ENCODE data around the gene SLC5A10.
"Not testable (repeated sequence)": the region's sequence is repeated elsewhere in the genome, so short reads cannot be mapped to it uniquely, and the experiment has no call there.

The SLC5A10 gene

DNA sequence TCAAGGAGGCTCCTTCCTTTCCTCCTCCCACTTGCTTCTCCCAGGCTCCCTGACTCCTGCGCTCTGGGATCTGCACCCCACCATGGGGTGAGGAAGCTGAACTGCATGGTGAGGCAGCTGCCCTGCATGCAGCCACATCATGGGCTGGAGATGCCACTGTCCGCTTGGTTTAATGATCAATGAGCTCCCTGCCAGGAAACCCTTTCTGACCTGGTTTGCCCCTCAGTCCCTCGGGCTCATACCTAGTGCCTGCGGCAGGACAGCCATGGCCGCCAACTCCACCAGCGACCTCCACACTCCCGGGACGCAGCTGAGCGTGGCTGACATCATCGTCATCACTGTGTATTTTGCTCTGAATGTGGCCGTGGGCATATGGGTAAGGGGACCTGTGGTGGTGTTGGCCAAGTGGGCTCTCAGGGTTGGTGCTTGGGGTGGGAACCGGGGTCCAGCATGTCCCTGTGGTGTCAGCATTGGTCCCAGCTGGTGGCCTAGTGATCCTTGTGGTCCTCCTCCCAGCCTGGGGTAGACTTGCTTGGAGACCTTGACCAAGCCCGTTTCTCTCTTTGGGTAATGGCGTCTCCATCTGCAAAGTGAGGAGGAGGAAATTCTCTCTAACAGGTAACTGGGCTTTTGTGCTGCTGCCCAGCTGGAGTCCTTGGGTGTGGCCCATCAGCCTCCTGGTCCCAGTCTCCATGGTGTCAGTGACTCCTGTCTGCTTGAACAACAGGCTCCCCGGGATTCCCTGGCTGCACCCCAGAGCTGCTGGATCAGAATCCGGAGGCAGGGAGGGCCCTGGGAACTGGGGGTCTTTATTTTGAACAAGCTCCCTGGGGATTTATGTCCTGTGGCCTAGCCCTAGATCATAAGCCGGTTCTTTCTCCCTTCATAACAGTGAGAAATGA lies at the start of gene SLC5A10:
TSS of gene SLC5A10 (plus strand) at position 225 of the 902 bp plus-strand sequence. CDS start at position 266, 41 bp downstream.
- DNase-seq (ENCODE audit: low read depth) = no peak

DNA sequence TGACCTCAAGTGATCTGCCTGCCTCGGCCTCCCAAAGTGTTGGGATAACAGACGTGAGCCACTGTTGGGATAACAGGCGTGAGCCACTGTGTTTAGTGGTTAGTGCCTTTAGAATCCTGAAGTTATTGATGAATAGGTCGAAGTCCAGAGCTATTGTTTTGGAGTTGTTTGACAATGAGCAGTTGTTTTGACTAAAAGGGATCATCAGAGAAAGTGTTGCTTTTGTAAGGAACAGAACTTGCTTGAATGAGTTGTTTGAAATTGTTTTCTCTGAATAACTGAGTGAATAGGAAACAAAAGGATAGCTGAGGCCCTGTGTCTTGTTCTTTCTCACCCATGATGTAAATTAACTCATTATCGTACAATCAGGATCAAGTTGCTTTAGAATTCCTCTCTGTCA lies 47.5 kb upstream of the SLC5A10 start:
- no peak for DNase-seq (ENCODE audit: low read depth)

DNA sequence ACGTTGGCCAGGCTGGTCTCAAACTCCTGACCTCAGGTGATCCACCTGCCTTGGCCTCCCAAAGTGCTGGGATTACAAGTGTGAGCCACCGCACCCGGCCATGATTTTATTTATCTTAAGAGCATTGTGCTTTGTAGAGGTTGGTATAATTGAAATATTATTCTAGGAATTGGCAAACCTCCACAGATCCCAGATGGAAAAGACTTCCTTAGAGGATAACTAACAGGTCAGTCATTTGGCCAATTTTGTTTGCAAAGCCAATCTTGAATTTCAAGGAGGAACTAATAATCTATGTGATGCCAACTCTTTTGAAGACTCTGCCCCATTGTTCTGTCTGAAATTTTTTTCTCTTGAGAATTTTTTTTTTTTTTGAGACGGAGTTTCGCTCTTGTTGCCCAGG lies 46.7 kb upstream of the SLC5A10 start:
- DNase-seq (ENCODE audit: low read depth) = no peak

DNA sequence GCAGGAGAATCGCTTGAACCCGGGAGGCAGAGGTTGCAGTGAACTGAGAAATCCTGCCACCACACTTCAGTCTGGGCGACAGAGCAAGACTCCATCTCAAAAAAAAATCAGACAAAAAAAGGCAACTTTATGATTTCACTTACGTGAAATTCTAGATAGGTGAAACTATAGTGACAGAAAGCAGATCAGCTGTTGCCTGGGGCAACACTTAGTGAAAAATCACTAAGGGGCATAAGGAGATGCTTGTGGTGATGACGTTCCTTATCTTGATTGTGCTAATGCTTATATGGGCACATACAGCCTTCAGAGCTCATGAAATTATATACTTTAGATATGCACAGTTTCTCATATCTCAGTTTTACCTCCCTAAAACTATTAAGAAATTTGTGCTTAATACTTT lies 41.6 kb upstream of the SLC5A10 start:
- no peak for DNase-seq (ENCODE audit: low read depth)

DNA sequence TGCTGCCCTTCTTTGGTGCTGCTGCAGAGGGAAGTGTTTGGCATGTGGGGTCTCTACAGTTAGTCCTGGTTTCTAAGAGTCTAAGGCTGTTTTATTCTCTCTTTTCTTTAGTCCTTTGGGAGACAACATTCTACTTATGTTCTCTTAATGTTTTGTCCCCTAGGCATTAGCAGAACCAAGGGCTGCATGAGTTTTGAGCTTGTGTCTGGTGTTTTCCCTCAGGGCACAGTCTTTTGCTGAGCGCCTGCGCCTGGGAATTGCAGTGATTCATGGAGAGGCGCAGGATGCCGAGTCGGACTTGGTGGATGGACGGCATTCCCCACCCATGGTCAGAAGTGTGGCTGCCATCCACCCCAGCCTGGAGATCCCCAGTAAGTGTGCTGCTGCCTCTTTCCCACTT lies 41.1 kb upstream of the SLC5A10 start:
- DNase-seq (ENCODE audit: low read depth) = no peak

DNA sequence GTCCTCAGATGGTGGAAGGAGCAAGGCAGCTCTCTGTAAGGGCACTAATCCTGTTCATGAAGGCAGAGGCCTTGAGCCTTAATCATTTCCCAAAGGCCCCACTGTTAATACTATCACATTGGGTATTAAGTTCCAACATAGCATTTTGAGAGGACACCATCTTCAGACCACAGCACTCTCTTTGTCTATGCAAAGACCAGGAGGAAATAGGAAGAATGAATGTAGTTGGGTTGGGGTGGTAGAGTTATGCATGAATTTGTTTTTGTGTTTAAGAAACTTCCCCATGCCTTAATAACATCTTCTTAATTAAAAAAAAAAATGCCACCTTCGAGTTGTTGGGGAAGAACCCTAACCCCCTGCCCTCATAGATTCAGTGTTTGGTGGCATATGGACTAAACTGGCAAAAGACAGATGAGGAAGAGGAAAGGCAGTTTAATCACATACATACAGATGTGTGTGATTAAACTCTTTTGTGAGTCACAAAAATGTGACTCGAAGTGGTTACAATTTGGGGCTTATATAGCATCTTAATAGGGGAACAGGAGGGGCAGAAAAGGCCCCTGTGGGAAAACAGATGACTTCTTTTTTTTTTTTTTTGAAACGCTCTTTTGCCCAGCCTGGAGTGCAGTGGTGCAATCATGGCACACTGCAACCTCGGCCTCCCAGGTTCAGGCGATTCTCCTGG lies 35.0 kb upstream of the SLC5A10 start:
- DNase-seq (ENCODE audit: low read depth) = peak; percentile 37

DNA sequence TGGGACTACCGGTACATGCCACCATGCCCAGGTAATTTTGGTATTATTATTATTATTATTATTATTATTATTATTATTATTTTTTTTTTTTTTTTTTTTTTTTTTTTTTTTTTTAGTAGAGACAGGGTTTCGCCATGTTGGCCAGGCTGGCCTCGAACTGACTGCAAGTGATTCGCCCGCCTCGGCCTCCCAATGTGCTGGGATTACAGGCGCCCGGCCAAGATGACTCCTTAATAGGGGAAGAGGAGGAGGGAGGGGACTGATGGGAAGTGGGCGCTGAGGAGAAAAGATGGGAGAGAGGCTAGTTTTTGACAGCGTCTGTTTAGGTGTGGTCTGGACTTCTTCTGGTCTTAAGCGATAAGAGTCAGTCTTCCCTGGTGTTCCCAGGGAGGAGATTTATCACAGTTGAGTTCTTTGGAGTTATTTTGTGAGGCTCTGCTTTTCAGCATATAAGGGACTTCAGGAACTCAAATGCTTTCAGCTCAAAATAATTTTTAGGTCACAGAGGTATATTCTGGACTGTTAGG lies 34.4 kb upstream of the SLC5A10 start:
- no peak for DNase-seq (ENCODE audit: low read depth)

DNA sequence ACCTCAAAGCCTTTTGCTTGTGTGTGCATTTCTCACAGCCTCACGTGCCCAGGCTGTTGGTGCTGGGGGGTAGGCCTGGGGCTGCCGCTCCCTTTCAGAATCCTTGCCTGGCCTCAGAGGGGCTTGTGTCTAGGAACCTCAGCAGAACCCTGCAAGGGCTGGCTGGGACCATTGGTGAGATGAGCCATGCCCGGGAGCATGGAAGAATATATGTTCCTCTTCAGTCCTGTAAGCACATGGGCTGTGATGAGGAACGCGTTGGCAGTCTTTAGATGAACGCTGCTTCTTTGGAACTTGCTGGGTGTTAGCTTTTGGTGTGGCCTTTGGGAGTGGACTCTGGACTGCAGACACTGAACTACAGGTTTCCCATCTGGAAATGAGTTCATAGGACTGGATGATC lies 32.0 kb upstream of the SLC5A10 start:
- DNase-seq (ENCODE audit: low read depth) = no peak

DNA sequence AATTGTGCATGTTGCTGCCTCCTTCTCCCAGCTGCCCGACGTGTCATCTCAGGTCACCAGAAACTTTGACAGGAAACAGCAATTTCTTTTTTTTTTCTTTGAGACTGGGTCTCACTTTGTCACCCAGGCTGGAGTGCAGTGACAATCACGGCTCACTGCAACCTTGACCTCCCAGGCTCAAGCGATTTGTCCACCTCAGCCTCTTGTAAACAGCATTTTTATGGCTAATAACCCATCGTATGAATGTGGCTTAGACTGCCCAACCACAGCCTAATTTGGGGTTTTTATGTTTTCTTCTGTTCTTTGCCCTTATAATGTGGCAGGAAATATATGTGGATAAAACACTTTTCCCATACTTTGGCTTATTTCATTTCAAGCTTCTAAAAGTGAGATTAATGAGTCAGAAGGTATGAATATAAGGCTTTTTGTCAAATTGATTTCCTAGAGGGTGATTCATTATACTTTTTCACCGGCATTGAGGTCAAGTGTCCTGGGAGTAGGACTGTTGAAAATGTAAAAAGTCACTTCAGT lies 31.0 kb upstream of the SLC5A10 start:
- no peak for DNase-seq (ENCODE audit: low read depth)

DNA sequence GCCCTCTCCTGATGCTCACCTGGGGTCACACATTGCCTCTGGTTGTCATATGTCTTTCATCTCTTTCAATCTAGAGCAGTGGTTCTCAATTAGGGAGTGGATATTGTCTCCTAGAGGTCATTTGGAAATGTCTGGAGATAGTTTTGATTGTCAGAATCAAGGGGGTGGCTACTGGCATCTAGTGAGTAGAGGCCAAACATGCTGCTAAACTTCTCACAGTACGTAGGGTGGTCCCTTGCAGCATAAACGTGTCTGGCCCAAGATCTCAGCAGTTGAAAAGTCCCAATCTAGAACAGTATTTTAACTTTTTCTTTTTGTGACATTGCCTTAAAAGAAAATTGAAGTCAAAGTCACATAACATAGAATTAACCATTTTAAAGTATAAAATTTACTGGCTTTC lies 30.5 kb upstream of the SLC5A10 start:
- no peak for DNase-seq (ENCODE audit: low read depth)

DNA sequence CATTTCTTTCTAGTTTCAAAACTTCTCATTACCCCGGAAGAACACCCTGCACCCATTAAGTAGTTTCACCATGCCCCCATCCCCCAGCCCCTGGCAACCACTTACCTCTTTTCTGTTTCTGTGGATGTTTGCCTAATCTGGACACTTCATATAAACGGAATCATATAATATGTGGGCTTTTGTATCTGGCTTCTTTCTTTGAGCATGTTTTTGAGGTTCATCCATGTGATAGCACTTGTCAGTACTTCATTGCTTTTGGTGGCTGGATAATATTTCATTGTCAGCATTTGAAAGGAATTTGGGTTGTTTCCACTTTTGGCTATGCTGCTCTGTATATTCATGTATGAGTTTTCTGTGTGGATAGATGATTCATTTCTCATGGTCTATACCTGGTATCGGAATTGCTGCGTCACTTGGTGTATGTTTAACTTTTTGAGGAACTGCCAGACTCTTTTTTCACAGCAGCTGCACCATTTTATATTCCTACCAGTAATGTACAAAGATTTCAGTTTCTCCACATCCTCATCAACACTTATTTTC lies 30.0 kb upstream of the SLC5A10 start:
- no peak for DNase-seq (ENCODE audit: low read depth)

DNA sequence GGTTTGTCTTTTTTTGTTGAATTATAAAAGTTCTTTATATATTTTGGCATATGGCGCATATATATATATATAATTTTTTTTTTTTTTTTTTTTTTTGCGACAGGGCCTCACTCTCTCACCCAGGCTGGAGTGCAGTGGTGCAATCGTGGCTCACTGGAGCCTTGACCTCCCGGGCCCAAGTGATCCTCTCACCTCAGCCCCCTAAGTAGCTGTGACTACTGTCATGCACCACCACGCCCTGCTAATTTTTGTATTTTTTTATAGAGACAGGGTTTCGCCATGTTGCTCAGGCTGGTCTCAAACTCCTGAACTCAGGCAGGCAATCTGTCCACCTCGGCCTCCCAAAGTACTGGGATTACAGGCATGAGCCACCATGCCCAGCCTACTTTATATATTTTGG lies 29.4 kb upstream of the SLC5A10 start:
- not testable (repeated sequence) for DNase-seq (ENCODE audit: low read depth)

DNA sequence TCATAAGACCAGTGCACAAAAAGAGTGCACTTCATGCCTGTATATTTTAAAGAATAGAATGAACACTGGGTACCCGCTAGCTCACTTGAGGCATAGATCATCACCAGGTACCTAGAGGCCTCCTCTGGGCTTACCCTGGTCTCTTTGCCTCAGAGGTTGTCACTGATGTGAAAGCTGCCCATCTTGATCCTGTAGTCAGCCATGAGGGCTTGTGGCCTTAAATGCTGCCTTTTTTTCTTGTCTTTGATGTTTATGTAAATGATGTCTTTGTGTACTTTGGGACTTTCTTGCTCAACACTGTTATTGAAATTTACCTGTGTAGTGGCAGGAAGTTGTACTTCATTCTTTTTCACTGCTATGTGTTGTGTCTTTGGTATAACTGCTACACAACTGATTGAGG lies 26.8 kb upstream of the SLC5A10 start:
- no peak for DNase-seq (ENCODE audit: low read depth)

DNA sequence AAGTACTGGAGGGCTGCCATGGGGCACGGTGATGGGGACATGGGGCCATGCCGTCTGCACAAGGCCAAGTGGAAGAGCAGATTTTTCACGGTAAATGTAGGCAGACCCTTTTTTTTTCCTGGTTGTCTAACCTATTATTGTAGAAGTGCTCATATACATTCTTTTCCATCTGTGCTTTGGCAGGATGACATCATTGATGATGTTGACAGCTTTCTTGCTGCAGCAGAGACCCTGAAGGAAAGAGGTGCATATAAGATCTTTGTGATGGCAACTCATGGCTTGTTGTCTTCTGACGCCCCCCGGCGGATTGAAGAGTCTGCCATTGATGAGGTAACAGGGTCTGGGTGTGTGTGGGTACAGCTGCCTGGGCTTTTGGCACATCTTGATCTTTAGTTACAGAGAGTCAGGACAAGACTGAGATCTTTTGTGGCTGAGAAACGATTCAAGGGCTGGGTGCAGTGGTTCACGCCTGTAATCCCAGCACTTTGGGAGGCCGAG lies 23.3 kb upstream of the SLC5A10 start:
- DNase-seq (ENCODE audit: low read depth) = no peak

DNA sequence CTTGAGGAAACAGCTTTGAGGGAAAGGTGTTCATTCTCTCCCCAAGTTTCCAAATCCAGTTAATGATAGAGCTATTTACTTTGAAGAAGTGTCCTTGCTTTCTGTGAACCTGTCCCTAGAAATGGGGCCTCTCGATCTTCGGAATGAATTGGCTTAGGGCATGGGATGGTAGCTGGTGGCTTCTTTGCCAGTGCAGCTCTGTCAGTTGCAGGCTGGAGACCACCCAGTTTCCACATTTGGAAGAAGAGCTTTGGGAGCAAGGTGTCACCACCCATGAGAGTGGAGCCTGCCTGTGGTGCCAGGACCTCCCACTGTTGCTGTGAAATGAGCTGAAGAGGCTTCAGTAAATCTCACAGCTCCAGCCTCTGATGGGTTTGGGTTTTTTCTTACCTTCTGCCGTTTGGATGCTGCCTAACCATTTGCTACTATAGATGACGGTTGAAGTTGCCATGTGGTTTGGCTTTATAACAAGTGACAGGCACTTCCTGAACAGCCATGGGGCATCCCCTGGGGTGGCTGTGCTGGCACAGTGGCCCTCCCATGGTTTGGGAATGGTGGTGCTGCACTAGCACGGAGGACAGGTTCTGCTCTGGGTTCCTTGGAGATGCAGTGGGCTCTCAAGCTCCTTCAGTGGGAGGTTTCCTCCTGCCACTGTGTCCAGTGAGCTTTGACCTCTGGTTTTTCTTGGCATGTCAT lies 19.5 kb upstream of the SLC5A10 start:
- no peak for DNase-seq (ENCODE audit: low read depth)

DNA sequence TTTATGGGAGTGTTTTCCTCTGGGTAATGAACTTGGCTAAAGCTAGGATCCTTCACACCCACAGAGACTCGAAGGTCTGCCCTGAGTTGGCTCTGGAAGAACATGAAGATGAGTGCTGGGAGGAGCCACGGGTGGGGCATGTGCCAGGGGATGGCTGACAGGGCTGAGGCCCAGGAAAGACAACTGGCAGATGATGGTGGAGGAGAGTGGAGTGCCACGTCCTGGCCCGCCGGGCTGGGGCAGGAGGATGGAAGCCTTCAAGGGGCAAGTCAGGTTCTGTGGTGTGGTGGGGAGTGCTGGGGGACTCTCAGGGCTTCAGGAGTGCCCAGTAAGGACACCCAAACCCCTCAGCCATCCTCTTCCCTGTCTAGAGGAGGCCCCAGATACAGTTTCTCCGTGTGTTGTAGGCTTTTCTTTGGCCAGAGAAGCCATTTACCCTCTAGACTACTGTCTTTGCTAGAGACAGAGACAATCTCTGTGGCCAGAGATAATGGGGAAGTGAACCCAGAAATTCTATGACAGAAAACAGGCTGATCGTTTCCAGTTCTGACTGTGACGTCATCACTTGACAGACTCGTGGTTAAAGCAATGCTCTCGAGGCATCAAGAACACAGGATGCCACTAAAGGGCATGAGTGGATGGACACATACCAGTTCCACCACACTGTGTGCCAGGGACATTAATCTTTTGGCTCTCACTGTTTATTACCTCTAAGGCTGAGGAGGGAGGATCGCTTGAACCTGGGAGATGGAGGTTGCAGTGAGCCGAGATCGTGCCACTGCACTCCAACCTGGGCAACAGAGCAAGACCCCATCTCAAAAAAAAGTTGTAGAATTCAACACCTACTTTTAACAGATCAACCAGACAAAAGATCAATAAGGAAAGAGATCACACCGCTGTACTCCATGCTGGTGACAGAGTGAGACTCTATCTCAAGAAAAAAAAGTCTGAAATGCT lies 18.6 kb upstream of the SLC5A10 start:
- DNase-seq (ENCODE audit: low read depth) = no peak

DNA sequence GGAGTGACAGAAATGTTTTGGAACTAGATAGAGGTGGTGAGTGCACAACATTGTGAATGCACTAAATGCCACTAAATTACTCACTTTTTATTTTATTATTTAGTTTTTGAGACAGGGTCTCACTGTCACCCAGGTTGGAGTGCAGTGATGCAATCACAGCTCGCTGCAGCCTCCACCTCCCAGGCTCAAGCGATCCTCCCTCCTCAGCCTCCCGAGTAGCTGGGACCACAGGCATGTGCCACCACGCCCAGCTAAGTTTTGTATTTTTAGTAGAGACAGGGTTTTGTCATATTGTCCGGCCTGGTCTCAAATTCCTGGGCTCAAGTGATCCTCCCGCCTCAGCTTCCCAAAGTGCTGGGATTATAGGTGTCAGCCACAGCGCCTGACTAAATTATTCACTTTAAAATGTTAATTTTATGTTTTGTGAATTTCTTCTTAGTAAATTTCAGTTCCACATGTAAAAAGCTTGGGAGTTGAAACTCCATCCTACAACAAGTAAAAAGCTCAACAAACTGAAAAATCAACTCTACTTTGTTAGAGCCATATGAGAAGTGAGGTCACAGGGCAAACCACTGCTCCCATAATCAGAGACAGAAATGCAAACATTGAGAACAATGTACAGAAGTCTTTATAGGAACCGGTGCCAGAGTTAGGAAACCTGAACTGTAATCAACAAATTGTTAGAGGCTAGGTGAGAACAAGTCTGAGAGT lies 13.8 kb upstream of the SLC5A10 start:
- no peak for DNase-seq (ENCODE audit: low read depth)

DNA sequence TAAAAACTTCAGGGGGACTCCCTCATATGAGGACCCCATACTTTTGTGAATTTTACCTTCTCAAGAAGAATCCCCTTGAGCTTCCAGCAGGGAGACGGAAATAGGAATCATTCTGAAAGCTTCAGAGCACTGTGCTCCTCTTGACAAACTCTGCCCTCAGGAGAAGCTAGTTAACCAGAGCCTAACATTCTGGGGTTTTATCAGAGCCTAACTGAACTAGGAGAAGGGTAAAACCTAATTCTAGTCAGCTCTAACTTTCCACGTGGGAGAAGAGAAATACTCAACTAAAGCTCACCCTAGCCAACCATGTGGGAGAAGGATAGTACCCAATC lies 13.3 kb upstream of the SLC5A10 start:
- DNase-seq (ENCODE audit: low read depth) = no peak

DNA sequence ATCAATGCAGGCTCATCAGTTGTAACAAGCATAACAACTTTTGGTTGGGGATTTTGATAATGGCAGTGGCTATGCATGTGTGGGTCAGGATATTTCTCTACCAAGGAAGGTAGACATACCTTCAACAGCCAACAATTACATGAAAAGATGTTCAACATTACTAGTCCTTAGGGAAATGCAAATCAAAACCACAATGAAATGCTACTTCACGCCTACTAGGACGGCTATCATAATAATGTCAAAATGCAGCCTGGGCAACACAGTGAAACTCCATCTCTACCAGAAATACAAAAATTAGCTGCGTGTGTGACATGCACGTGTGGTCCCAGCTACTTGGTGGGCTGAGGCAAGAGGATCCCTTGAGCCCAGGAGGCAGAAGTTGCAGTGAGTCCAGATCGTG lies 7.3 kb upstream of the SLC5A10 start:
- no peak for DNase-seq (ENCODE audit: low read depth)

DNA sequence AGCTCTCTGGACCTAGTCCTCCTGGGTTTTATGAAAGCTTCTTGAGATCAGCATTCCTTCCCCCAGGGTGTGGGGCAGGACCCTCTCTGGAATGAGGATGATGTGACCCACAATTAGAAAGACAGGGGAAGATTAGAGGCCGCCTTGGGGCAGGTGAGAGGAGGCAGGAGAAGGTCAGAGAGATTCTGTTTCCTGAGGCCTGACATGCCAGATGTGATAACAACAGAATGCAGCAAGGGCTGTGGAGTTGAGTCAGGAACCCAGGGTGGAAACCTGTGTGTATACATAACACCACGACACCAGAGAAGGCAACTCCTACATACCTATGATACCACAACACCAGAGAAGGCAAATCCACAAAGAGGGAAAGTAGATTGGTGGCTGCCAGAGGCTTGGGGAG lies 5.4 kb upstream of the SLC5A10 start:
- DNase-seq (ENCODE audit: low read depth) = no peak
